ENCODE measurements around the gene RNPEPL1. TPM values are rescaled to one million over a fixed set of nuclear protein-coding genes. Genes with fewer than 3 reads are reported as not detected.
A peak's percentile ranks its signal among the peaks of the same experiment; 100 is the strongest.

RNPEPL1 gene
- total RNA-seq, 4 donors from 2014 or later: 41.6 to 97.4 (median 71.8) TPM

- DNase-seq (ENCODE audit: low spot score) (peak; percentile 23), ATAC-seq (ENCODE audit: low FRiP score) (no peak)
Measured at GRCh38 chr2:240567137-240567871, 980 bp upstream of the RNPEPL1 start.

GRCh38 chr2:240568678-240569522 is 616 bp downstream of the RNPEPL1 start:
- no peak for TF ChIP-seq CTCF (IDR thresholded peaks at IDR 0.05)
- peak; percentile 28 for ATAC-seq (ENCODE audit: low FRiP score)
- peak; percentile 23 for DNase-seq (ENCODE audit: low spot score)

More at GRCh38 chr2:240567137-240567871, 980 bp upstream of the RNPEPL1 start:
- no peak for TF ChIP-seq CTCF (IDR thresholded peaks at IDR 0.05)

GRCh38 chr2:240569523-240569997 is 1.3 kb downstream of the RNPEPL1 start:
- ATAC-seq (ENCODE audit: low FRiP score): no peak
- no peak for DNase-seq (ENCODE audit: low spot score)

GRCh38 chr2:240569998-240570530 is 1.8 kb downstream of the RNPEPL1 start:
- DNase-seq (ENCODE audit: low spot score): no peak
- TF ChIP-seq CTCF (IDR thresholded peaks at IDR 0.05): no peak
- no peak for ATAC-seq (ENCODE audit: low FRiP score)

More at GRCh38 chr2:240569523-240569997, 1.3 kb downstream of the RNPEPL1 start:
- TF ChIP-seq CTCF (IDR thresholded peaks at IDR 0.05): no peak

GRCh38 chr2:240570531-240571313 is 2.4 kb downstream of the RNPEPL1 start:
- no peak for ATAC-seq (ENCODE audit: low FRiP score)
- no peak for TF ChIP-seq CTCF (IDR thresholded peaks at IDR 0.05)
- DNase-seq (ENCODE audit: low spot score): no peak

- DNase-seq (ENCODE audit: low spot score) (no peak), ATAC-seq (ENCODE audit: low FRiP score) (no peak)
- TF ChIP-seq CTCF (IDR thresholded peaks at IDR 0.05): no peak
Measured at GRCh38 chr2:240571314-240571973, 3.2 kb downstream of the RNPEPL1 start.

Data from omental fat pad (tissue), 4 donors.